IPS DF 6.9 (cell line): ENCODE results near the gene MYL5.
"Not testable (repeated sequence)": the region's sequence is repeated elsewhere in the genome, so short reads cannot be mapped to it uniquely, and the experiment has no call there.

ENCODE experiments used
- DNase-seq: peaks from one replicate; pipeline ENCODE4 v3.0.0-alpha.2; 2013; ENCODE audit warnings: low read depth, low spot score
- H3K27ac ChIP-seq: one replicate; pipeline ENCODE4 v1.5.1; 2013; ENCODE audit warnings: low read length, control low read depth
- H3K27me3 ChIP-seq: 2 replicates; pipeline ENCODE4 v1.6.1; 2013; ENCODE audit warnings: mild to moderate bottlenecking, low read length; ENCODE audit not compliant: control insufficient read depth, insufficient read depth
- H3K36me3 ChIP-seq: 2 replicates; pipeline ENCODE4 v1.6.1; 2013; ENCODE audit warnings: low read length; ENCODE audit not compliant: control insufficient read depth, insufficient read depth
- H3K4me1 ChIP-seq: 2 replicates; pipeline ENCODE4 v1.6.1; 2013; ENCODE audit warnings: low read length; ENCODE audit not compliant: control insufficient read depth, insufficient read depth
- H3K4me3 ChIP-seq: 2 replicates; pipeline ENCODE4 v1.5.1; 2013; ENCODE audit warnings: mild to moderate bottlenecking, low read length
- H3K9me3 ChIP-seq: 2 replicates; pipeline ENCODE4 v1.6.1; 2013; ENCODE audit warnings: low read length, inconsistent platforms; ENCODE audit not compliant: control insufficient read depth, insufficient read depth
- WGBS: extraction: QIAGEN DNeasy Blood & Tissue Kit; methylation state at CpG from one replicate; pipeline ENCODE4 v1.1.7; 2013; ENCODE audit warnings: mixed read lengths, missing lambda C conversion rate; ENCODE audit not compliant: insufficient read length, insufficient coverage; 5-methylcytosine and 5-hydroxymethylcytosine counted together

Gene MYL5

GRCh38 chr4:730511-730910, 56.2 kb downstream of the MYL5 start:
- WGBS, result no CpG with 5 or more reads among the region's 27 CpGs
- Histone ChIP-seq H3K9me3 (no peaks in the 10 kb centered on the region), H3K4me1 (no peaks in the 10 kb centered on the region; the same call in 1 of the 2 replicates), H3K4me3 (no peak overlapping the region), H3K27ac (no peak overlapping the region), H3K36me3 (peaks cover 31% of the 10 kb centered on the region), H3K27me3 (no peaks in the 10 kb centered on the region)
- DNase-seq, result no peak

GRCh38 chr4:730946-731904, 56.9 kb downstream of the MYL5 start:
- not testable (repeated sequence) for H3K4me3 ChIP-seq, DNase-seq, H3K27ac ChIP-seq, H3K27me3 ChIP-seq, H3K4me1 ChIP-seq, H3K9me3 ChIP-seq
- no CpG with 5 or more reads among the region's 68 CpGs for WGBS
- H3K36me3 ChIP-seq, result peaks cover 34% of the 10 kb centered on the region
